HepG2 (cell line): ENCODE data around the gene ATP5F1E. TPM values are rescaled to one million over a fixed set of nuclear protein-coding genes. Genes with fewer than 3 reads are reported as not detected.
A peak's percentile ranks its signal among the peaks of the same experiment; 100 is the strongest.

ENCODE experiments used
- CHCHD3 ChIP-seq: sonication (generic); formaldehyde crosslinking; IDR thresholded peaks from 2 replicates; pipeline ENCODE4 v1.8.0; 2022; ENCODE audit warnings: mild to moderate bottlenecking, missing genetic modification reagents, moderate library complexity
- DMTF1 ChIP-seq: sonication (generic); formaldehyde crosslinking; IDR thresholded peaks from 2 replicates; pipeline ENCODE4 v1.4.0; 2020; ENCODE audit warnings: mild to moderate bottlenecking, missing genetic modification reagents
- GPBP1L1 ChIP-seq: sonication (generic); formaldehyde crosslinking; IDR thresholded peaks from 2 replicates; pipeline ENCODE4 v1.5.0; 2020; ENCODE audit warnings: mild to moderate bottlenecking, missing genetic modification reagents
- HMG20B ChIP-seq: conservative IDR thresholded peaks from 2 replicates; pipeline ENCODE4 v1.6.1; 2016; ENCODE audit warnings: missing genetic modification reagents, missing compliant biosample characterization
- HNF1B ChIP-seq: sonication (generic); formaldehyde crosslinking; IDR thresholded peaks from 2 replicates; pipeline ENCODE4 v1.5.1; 2020; ENCODE audit warnings: mild to moderate bottlenecking, moderate library complexity, missing genetic modification reagents
- HNF4A ChIP-seq: sonication (generic); formaldehyde crosslinking; IDR thresholded peaks from 2 replicates; pipeline ENCODE4 v1.4.0; 2020; ENCODE audit warnings: missing genetic modification reagents
- KLF16 ChIP-seq, 2 experiments: sonication (generic) in 1 of 2; formaldehyde crosslinking in 1 of 2; IDR thresholded peaks; 2 replicates each; pipeline versions ENCODE4 v1.6.1 to v1.8.0; 2016 to 2023; ENCODE audit warnings: missing genetic modification reagents in 2 of 2, missing compliant biosample characterization in 1 of 2
- LBX2 ChIP-seq: sonication (generic); formaldehyde crosslinking; IDR thresholded peaks from 2 replicates; pipeline ENCODE4 v1.5.0; 2020; ENCODE audit warnings: missing genetic modification reagents, mild to moderate bottlenecking, borderline replicate concordance
- LCORL ChIP-seq, 2 experiments: fragments of 450-650 bp in 1 of 2; sonication (generic) in 1 of 2; formaldehyde crosslinking in 1 of 2; IDR thresholded peaks; 2 replicates each; pipeline versions ENCODE4 v1.5.0 to v1.6.1; 2017 to 2020; ENCODE audit warnings: antibody characterized with exemption in 1 of 2, missing genetic modification reagents in 1 of 2
- MIER2 ChIP-seq: IDR thresholded peaks from 2 replicates; pipeline ENCODE4 v1.6.1; 2016; ENCODE audit warnings: missing biosample characterization, missing genetic modification reagents
- PHF5A ChIP-seq: IDR thresholded peaks from one replicate; pipeline ENCODE4 v1.6.1; 2018; ENCODE audit warnings: low read depth, missing genetic modification reagents; ENCODE audit not compliant: unreplicated experiment
- SMAD1 ChIP-seq: sonication (generic); formaldehyde crosslinking; IDR thresholded peaks from 2 replicates; pipeline ENCODE4 v1.4.0; 2020; ENCODE audit warnings: missing genetic modification reagents, low read depth, mild to moderate bottlenecking, borderline replicate concordance
- SOX6 ChIP-seq, 2 experiments: fragments of 450-650 bp in 1 of 2; sonication (generic) in 1 of 2; formaldehyde crosslinking in 1 of 2; IDR thresholded peaks; 2 replicates each; pipeline versions ENCODE4 v1.4.0 to v1.6.1; 2017 to 2020; ENCODE audit warnings: antibody characterized with exemption in 1 of 2, mild to moderate bottlenecking in 1 of 2, missing genetic modification reagents in 1 of 2
- TFAP4 ChIP-seq: sonication (generic); IDR thresholded peaks from 2 replicates; pipeline ENCODE4 v1.6.1; 2016; ENCODE audit warnings: low read depth, borderline replicate concordance
- ZNF124 ChIP-seq: sonication (generic); formaldehyde crosslinking; IDR thresholded peaks from 2 replicates; pipeline ENCODE4 v1.4.0; 2020; ENCODE audit warnings: missing genetic modification reagents
- ZNF569 ChIP-seq: sonication (generic); formaldehyde crosslinking; IDR thresholded peaks from 2 replicates; pipeline ENCODE4 v1.5.0; 2020; ENCODE audit warnings: mild to moderate bottlenecking, missing genetic modification reagents, moderate library complexity, borderline replicate concordance
- ZNF576 ChIP-seq: sonication (generic); formaldehyde crosslinking; IDR thresholded peaks from 2 replicates; pipeline ENCODE4 v1.4.0; 2020; ENCODE audit warnings: mild to moderate bottlenecking, missing genetic modification reagents
- ZNF652 ChIP-seq: IDR thresholded peaks from 2 replicates; pipeline ENCODE4 v1.6.1; 2016; ENCODE audit warnings: low read depth, borderline replicate concordance
- ZSCAN5A ChIP-seq: sonication (generic); formaldehyde crosslinking; IDR thresholded peaks from 2 replicates; pipeline ENCODE4 v1.8.0; 2022; ENCODE audit warnings: mild to moderate bottlenecking, missing genetic modification reagents, borderline replicate concordance
- polyA plus RNA-seq, 8 experiments: library from polyadenylated mRNA; depleted of rRNA in 3 of 8; stranded (reverse) in 7 of 8; unstranded in 1 of 8; fragments of >200 nt; fragmentation: Illumina TruSeq in 4 of 8; extraction: Trizol in 4 of 8; gene quantifications; 2 replicates each; pipeline versions ENCODE4 v1.2.1 to v1.2.3, GENCODE V29; 2011 to 2016; ENCODE audit warnings: low read depth in 4 of 8, missing spikeins in 1 of 8, mixed read lengths in 1 of 8; ENCODE audit not compliant: insufficient read depth in 1 of 8
- total RNA-seq, 5 experiments: library from RNA; depleted of rRNA; stranded (reverse); fragments of >200 nt; fragmentation: Illumina TruSeq; extraction: Trizol; gene quantifications; 2 replicates each; pipeline ENCODE4 v1.2.3, GENCODE V29; 2016; ENCODE audit warnings: low read depth in 1 of 5

ATP5F1E gene
- total and polyA plus RNA-seq, 2 of the 13 experiments (the other 11 are each of a cell fraction or from before 2014, with no cell fraction given): 121 to 134 TPM

- no peak for TF ChIP-seq LCORL (IDR thresholded peaks at IDR 0.05)
- no peak for TF ChIP-seq LCORL (CRISPR knock-in tag; IDR thresholded peaks at IDR 0.05)
- TF ChIP-seq SMAD1 (CRISPR knock-in tag): 0 out of 2 replicates have a peak, but pooled peaks have one; percentile 10
- TF ChIP-seq TFAP4: no peak
- TF ChIP-seq ZNF124 (CRISPR knock-in tag): no peak
- TF ChIP-seq HNF4A (CRISPR knock-in tag): no peak
- TF ChIP-seq HNF1B (CRISPR knock-in tag): no peak
- no peak for TF ChIP-seq CHCHD3 (CRISPR knock-in tag)
- TF ChIP-seq HMG20B (CRISPR knock-in tag): no peak
- TF ChIP-seq SOX6 (IDR thresholded peaks at IDR 0.05): no peak
- TF ChIP-seq SOX6 (CRISPR knock-in tag; IDR thresholded peaks at IDR 0.05): no peak
- no peak for TF ChIP-seq GPBP1L1 (CRISPR knock-in tag)
- no peak for TF ChIP-seq LBX2 (CRISPR knock-in tag)
- TF ChIP-seq DMTF1: no peak
- no peak for TF ChIP-seq KLF16 (CRISPR knock-in tag; IDR thresholded peaks at IDR 0.05)
- TF ChIP-seq ZSCAN5A (CRISPR knock-in tag): no peak
- TF ChIP-seq ZNF576: no peak
- 0 out of 2 replicates have a peak, but pooled peaks have one; percentile 57 for TF ChIP-seq ZNF569 (CRISPR knock-in tag)
- TF ChIP-seq MIER2: no peak
- TF ChIP-seq ZNF652 (CRISPR knock-in tag): no peak
- no peak for TF ChIP-seq PHF5A (CRISPR knock-in tag)
Observed at GRCh38 chr20:58996226-58996611, 35.9 kb downstream of the ATP5F1E start (continued).
